ENCODE data around the gene ROR2.

The ROR2 gene

GRCh38 chr9:91680106-91680505 lies 269.9 kb downstream of the ROR2 start:
- H3K36me3 ChIP-seq (ENCODE audit: insufficient read depth, low read length) = no peaks in the 10 kb centered on the region
- no peak overlapping the region for H3K4me3 ChIP-seq (ENCODE audit: low read length, poor library complexity, severe bottlenecking)
- no peak overlapping the region for H2AFZ ChIP-seq (ENCODE audit: low read length)
- no peaks in the 10 kb centered on the region for H3K9me2 ChIP-seq (replicated peaks; ENCODE audit: low read depth, low read length)
- no peak overlapping the region for H3K4me2 ChIP-seq (ENCODE audit: low read depth, low read length, poor library complexity, severe bottlenecking)
- no peaks in the 10 kb centered on the region for H3K4me1 ChIP-seq (ENCODE audit: insufficient read depth, low read length, poor library complexity, severe bottlenecking)
- no peaks in the 10 kb centered on the region for H4K20me1 ChIP-seq (ENCODE audit: insufficient read depth, low read length, poor library complexity, severe bottlenecking)
- H3K79me2 ChIP-seq (ENCODE audit: insufficient read depth, low read length) = no peaks in the 10 kb centered on the region
- H3K27me3 ChIP-seq (ENCODE audit: insufficient read depth, low read length, poor library complexity, severe bottlenecking) = no peaks in the 10 kb centered on the region
- no peaks in the 10 kb centered on the region for H3K9me3 ChIP-seq (ENCODE audit: insufficient read depth, low read depth, low read length)
- H3K9ac ChIP-seq (ENCODE audit: low read depth, low read length, poor library complexity, severe bottlenecking) = no peak overlapping the region
- H3F3A ChIP-seq (ENCODE audit: low read depth) = no peaks in the 10 kb centered on the region
- no peak for TF ChIP-seq EZH2phosphoT487 (IDR thresholded peaks at IDR 0.05; ENCODE audit: borderline replicate concordance)
- TF ChIP-seq, protein P1, sequence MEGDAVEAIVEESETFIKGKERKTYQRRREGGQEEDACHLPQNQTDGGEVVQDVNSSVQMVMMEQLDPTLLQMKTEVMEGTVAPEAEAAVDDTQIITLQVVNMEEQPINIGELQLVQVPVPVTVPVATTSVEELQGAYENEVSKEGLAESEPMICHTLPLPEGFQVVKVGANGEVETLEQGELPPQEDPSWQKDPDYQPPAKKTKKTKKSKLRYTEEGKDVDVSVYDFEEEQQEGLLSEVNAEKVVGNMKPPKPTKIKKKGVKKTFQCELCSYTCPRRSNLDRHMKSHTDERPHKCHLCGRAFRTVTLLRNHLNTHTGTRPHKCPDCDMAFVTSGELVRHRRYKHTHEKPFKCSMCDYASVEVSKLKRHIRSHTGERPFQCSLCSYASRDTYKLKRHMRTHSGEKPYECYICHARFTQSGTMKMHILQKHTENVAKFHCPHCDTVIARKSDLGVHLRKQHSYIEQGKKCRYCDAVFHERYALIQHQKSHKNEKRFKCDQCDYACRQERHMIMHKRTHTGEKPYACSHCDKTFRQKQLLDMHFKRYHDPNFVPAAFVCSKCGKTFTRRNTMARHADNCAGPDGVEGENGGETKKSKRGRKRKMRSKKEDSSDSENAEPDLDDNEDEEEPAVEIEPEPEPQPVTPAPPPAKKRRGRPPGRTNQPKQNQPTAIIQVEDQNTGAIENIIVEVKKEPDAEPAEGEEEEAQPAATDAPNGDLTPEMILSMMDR (conservative IDR thresholded peaks at IDR 0.05; ENCODE audit: low read length) = no peak

DNA sequence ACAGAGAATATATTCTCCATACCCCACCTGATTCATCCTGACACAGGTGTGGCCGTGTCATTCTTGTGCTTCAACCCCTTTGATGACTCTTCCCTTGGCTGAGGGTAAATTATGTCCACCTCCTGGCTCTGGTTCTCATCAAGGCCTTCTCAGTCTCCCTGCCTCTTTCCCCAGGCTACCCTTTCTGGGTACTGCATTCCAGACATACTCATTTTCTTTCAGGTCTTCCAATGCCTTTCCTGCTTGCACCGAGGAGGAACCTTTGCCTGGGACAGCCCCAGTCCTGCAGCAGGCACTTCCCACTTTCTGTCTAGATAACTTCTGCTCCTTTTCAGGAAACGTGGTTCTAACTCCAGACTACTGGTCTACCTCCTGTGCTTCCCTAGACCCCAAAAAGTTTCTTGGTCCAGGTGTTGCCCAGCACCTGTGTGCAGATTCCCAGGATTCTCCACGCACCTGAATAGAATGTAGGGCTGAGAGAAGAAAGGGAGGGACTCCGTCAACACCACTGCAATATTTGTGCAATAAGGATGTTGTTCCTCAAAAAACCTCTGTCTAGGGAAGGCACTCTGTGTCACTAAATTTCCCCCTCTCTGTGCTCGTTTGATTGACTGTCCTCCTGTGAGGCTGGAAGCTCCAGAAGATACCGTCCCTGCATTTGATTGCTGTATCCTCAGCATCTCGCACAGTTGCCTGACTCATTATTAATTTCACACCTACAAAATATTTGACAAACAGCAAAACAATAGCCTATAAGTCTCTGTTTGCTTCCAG lies 271.0 kb downstream of the ROR2 start:
- H3K4me1 ChIP-seq (ENCODE audit: insufficient read depth, low read length, poor library complexity, severe bottlenecking) = no peaks in the 10 kb centered on the region
- no peak overlapping the region for H2AFZ ChIP-seq (ENCODE audit: low read length)
- no peak overlapping the region for H3K9ac ChIP-seq (ENCODE audit: low read depth, low read length, poor library complexity, severe bottlenecking)
- H3K9me2 ChIP-seq (replicated peaks; ENCODE audit: low read depth, low read length) = no peaks in the 10 kb centered on the region
- no peak for TF ChIP-seq EZH2phosphoT487 (IDR thresholded peaks at IDR 0.05; ENCODE audit: borderline replicate concordance)
- TF ChIP-seq, protein P1 (conservative IDR thresholded peaks at IDR 0.05; ENCODE audit: low read length) = no peak
- H3K4me2 ChIP-seq (ENCODE audit: low read depth, low read length, poor library complexity, severe bottlenecking) = no peak overlapping the region
- no peaks in the 10 kb centered on the region for H3K9me3 ChIP-seq (ENCODE audit: insufficient read depth, low read depth, low read length)
- no peaks in the 10 kb centered on the region for H3K36me3 ChIP-seq (ENCODE audit: insufficient read depth, low read length)
- H3K27me3 ChIP-seq (ENCODE audit: insufficient read depth, low read length, poor library complexity, severe bottlenecking) = no peaks in the 10 kb centered on the region
- H3F3A ChIP-seq (ENCODE audit: low read depth) = no peaks in the 10 kb centered on the region
- no peaks in the 10 kb centered on the region for H4K20me1 ChIP-seq (ENCODE audit: insufficient read depth, low read length, poor library complexity, severe bottlenecking)
- H3K4me3 ChIP-seq (ENCODE audit: low read length, poor library complexity, severe bottlenecking) = no peak overlapping the region
- H3K79me2 ChIP-seq (ENCODE audit: insufficient read depth, low read length) = no peaks in the 10 kb centered on the region

GRCh38 chr9:91677822-91678436 lies 272.1 kb downstream of the ROR2 start:
- H3K36me3 ChIP-seq (ENCODE audit: insufficient read depth, low read length) = no peaks in the 10 kb centered on the region
- H3K4me2 ChIP-seq (ENCODE audit: low read depth, low read length, poor library complexity, severe bottlenecking) = no peak overlapping the region
- no peaks in the 10 kb centered on the region for H3K4me1 ChIP-seq (ENCODE audit: insufficient read depth, low read length, poor library complexity, severe bottlenecking)
- no peak overlapping the region for H2AFZ ChIP-seq (ENCODE audit: low read length)
- no peaks in the 10 kb centered on the region for H3K27me3 ChIP-seq (ENCODE audit: insufficient read depth, low read length, poor library complexity, severe bottlenecking)
- no peaks in the 10 kb centered on the region for H3K79me2 ChIP-seq (ENCODE audit: insufficient read depth, low read length)
- no peaks in the 10 kb centered on the region for H4K20me1 ChIP-seq (ENCODE audit: insufficient read depth, low read length, poor library complexity, severe bottlenecking)
- H3K9me2 ChIP-seq (replicated peaks; ENCODE audit: low read depth, low read length) = no peaks in the 10 kb centered on the region
- H3K9me3 ChIP-seq (ENCODE audit: insufficient read depth, low read depth, low read length) = no peaks in the 10 kb centered on the region
- H3K9ac ChIP-seq (ENCODE audit: low read depth, low read length, poor library complexity, severe bottlenecking) = no peak overlapping the region
- TF ChIP-seq, protein P1 (conservative IDR thresholded peaks at IDR 0.05; ENCODE audit: low read length) = no peak
- no peak for TF ChIP-seq EZH2phosphoT487 (IDR thresholded peaks at IDR 0.05; ENCODE audit: borderline replicate concordance)
- H3K4me3 ChIP-seq (ENCODE audit: low read length, poor library complexity, severe bottlenecking) = no peak overlapping the region
- H3F3A ChIP-seq (ENCODE audit: low read depth) = no peaks in the 10 kb centered on the region
